A549 treated with Hydrocortisone at 1 μM for 4 hours (cell line): ENCODE measurements around the gene ZNF727. TPM values are rescaled to one million over a fixed set of nuclear protein-coding genes. Genes with fewer than 3 reads are reported as not detected.

ENCODE experiments used
- total RNA-seq: library from RNA; stranded (reverse); fragments of 200-300 nt; extraction: Qiagen RNA extraction; gene quantifications from 5 replicates; pipeline ENCODE4 v1.2.3, GENCODE V29; 2022

Gene ZNF727
- total RNA-seq: not detected in 5 replicates

GRCh38 chr7:64045301-64046040, at the start of gene ZNF727:
Gene ZNF727 (plus strand): TSS chr7:64045434. CDS start chr7:64045622, 188 bp downstream.

GRCh38 chr7:63998549-63998948, 46.7 kb upstream of the ZNF727 start, which contains the start of gene ZNF722:
Gene ZNF722 (plus strand): TSS chr7:63998849. CDS start chr7:63998962, 113 bp downstream.

Other genes starting within 250 kb of the ZNF727 start
- gene ZNF722, start 46.6 kb upstream of the ZNF727 start, total RNA-seq: not detected in 5 replicates
- not detected in 5 replicates for gene ZNF735, start 161.8 kb downstream of the ZNF727 start, total RNA-seq
- gene ZNF679, start 183.0 kb downstream of the ZNF727 start, total RNA-seq: not detected in 5 replicates